Activated naive CD4-positive, alpha-beta T cell treated with anti-CD3 and anti-CD28 coated beads for 36 hours (primary cell): ENCODE results near the gene LCMT2. TPM values are rescaled to one million over a fixed set of nuclear protein-coding genes. Genes with fewer than 3 reads are reported as not detected.

Experiments
- CTCF ChIA-PET: fragments of 350-600 bp; sonication (Branson Sonifier 250); formaldehyde crosslinking; loops from one replicate; lab custom pipeline; 2021; ENCODE audit warnings: antibody characterized with exemption; lab: Charles Lee
- DNase-seq: peaks from one replicate; pipeline ENCODE4 v3.0.0-alpha.2; 2020
- H3K27ac Mint-ChIP-seq: one replicate; pipeline ENCODE4 v1.8.0; 2021; ENCODE audit warnings: mild to moderate bottlenecking, mixed read lengths
- H3K27me3 Mint-ChIP-seq: one replicate; pipeline ENCODE4 v1.8.0; 2021; ENCODE audit warnings: low read depth, mixed read lengths
- H3K36me3 Mint-ChIP-seq: one replicate; pipeline ENCODE4 v1.8.0; 2021; ENCODE audit warnings: low read depth, mixed read lengths
- H3K4me1 Mint-ChIP-seq: one replicate; pipeline ENCODE4 v1.8.0; 2021; ENCODE audit warnings: low read depth, mixed read lengths
- H3K4me3 Mint-ChIP-seq: one replicate; pipeline ENCODE4 v1.8.0; 2021; ENCODE audit warnings: mild to moderate bottlenecking, moderate library complexity, mixed read lengths
- H3K9me3 Mint-ChIP-seq: one replicate; pipeline ENCODE4 v1.8.0; 2021; ENCODE audit warnings: mixed read lengths
- intact Hi-C: fragments of 100-400 bp; cut with micrococcal nuclease; formaldehyde crosslinking; loops from one replicate; pipeline ENCODE4 v1.15.1; 2023
- total RNA-seq, 2 experiments: library from RNA; stranded (reverse); gene quantifications; one replicate each; pipeline ENCODE4 v1.2.3, GENCODE V29; 2021

The LCMT2 gene
- total RNA-seq, 2 experiments from 2014 or later = 4.2 to 4.3 TPM

DNA sequence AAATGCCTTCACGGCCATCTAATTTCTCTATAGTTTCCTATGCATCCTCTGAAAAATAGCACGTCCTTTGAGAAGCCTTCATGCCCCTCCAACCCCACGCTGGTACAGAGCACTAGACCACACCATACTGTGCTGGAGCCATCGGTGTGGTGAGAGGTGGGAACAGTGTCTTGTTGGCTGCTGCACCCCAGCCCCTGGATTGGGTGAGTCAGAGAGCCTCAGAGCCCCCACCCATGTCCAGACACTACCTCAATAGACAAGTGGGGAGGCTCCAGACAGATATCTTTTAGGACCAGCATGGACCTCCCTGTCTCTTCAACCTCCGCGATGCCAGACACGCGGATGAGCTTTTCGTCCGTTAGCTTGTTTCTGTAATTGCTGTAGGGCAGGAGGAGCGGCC, 51.5 kb downstream of the LCMT2 start:
- CTCF ChIA-PET = interaction anchor here (2.2 kb wide), 1 partner anchor 53 kb away, joined by 19 read pairs; no protein-coding TSS in a partner anchor
- Mint-ChIP-seq H3K9me3 (no peaks in the 10 kb centered on the region), H3K27me3 (peaks cover 3% of the 10 kb centered on the region), H3K27ac (no peak overlapping the region), H3K36me3 (no peaks in the 10 kb centered on the region), H3K4me3 (no peak overlapping the region), H3K4me1 (no peaks in the 10 kb centered on the region)
- intact Hi-C loops = no loop called here
- no peak for DNase-seq

DNA sequence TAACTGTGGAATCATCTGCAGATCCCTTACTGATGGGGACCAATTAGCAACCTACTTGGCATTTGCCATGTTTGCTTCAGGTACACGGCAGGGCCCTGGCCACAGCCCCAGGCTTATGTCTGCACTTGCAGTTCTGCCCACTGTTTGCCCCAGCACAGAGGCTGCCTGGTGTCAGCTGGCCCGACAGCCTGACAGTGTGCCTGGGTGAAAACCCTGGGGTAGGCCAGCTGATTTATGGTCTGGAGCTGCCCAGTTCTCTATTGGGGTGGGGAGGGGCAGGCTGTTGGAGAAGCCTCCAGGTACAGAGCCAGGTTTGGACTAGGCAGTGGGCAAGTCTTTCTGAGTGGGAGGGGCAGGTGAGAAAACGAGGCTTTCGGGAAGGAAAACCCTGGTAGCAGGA, 52.5 kb downstream of the LCMT2 start:
- Mint-ChIP-seq H3K4me3 (no peak overlapping the region), H3K27me3 (peaks cover 5% of the 10 kb centered on the region), H3K36me3 (no peaks in the 10 kb centered on the region), H3K4me1 (no peaks in the 10 kb centered on the region), H3K27ac (no peak overlapping the region), H3K9me3 (no peaks in the 10 kb centered on the region)
- intact Hi-C loops = no loop called here
- CTCF ChIA-PET = interaction anchor here (2.7 kb wide), 1 partner anchor 52 kb away, joined by 15 read pairs; no protein-coding TSS in a partner anchor
- DNase-seq = no peak

GRCh38 chr15:43277231-43277823, 53.0 kb downstream of the LCMT2 start:
- intact Hi-C loops = no loop called here

DNA sequence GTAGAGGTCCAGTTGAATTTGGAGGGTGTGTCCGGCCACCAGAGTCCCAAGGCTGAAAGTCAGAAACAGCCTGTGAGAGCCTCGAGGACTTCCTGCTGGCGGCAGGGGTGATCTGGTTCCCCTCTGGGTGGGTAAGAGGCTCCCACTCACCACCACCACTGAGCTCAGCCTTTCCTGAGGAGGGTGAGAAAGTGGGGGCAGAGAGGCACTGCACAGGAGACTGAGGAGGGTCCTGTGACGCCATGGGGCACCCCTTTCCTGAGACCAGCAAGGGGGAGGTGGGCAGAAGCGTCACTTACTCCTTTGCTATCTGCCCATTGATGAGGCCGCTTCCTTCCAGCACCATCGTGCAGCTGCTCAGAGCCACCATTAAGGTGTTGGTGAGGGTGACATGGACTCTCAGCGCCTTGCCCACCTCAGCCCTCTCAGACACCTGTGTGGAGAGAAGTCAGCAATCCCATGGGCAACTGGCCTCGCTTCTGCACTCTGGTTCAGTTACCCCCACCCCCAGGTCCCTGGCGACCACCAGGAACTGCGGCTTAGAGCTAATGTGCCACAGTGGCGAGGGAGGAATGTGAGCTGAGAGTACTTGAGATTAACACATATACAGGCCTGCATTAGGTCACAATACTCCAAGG, 53.7 kb downstream of the LCMT2 start:
- no peaks in the 10 kb centered on the region for H3K4me1 Mint-ChIP-seq
- CTCF ChIA-PET = interaction anchor here (0.9 to 2.7 kb wide), 2 partner anchors 9 to 51 kb away, joined by 4 to 15 read pairs; no protein-coding TSS in a partner anchor
- peaks cover 5% of the 10 kb centered on the region for H3K9me3 Mint-ChIP-seq
- no peak for DNase-seq
- H3K27ac Mint-ChIP-seq = no peak overlapping the region
- intact Hi-C loops = no loop called here
- no peak overlapping the region for H3K4me3 Mint-ChIP-seq
- no peaks in the 10 kb centered on the region for H3K36me3 Mint-ChIP-seq
- H3K27me3 Mint-ChIP-seq = peaks cover 5% of the 10 kb centered on the region

More at GRCh38 chr15:43277231-43277823, 53.0 kb downstream of the LCMT2 start:
- H3K27me3 Mint-ChIP-seq = peaks cover 5% of the 10 kb centered on the region
- no peak overlapping the region for H3K4me3 Mint-ChIP-seq
- no peaks in the 10 kb centered on the region for H3K9me3 Mint-ChIP-seq
- CTCF ChIA-PET = interaction anchor here (0.9 to 2.7 kb wide), 2 partner anchors 8 to 52 kb away, joined by 4 to 15 read pairs; no protein-coding TSS in a partner anchor
- no peaks in the 10 kb centered on the region for H3K4me1 Mint-ChIP-seq
- no peaks in the 10 kb centered on the region for H3K36me3 Mint-ChIP-seq
- no peak for DNase-seq
- H3K27ac Mint-ChIP-seq = no peak overlapping the region

GRCh38 chr15:43275740-43276562, 54.4 kb downstream of the LCMT2 start:
- Mint-ChIP-seq H3K9me3 (peaks cover 5% of the 10 kb centered on the region), H3K36me3 (no peaks in the 10 kb centered on the region), H3K27ac (no peak overlapping the region), H3K4me3 (no peak overlapping the region), H3K27me3 (peaks cover 5% of the 10 kb centered on the region), H3K4me1 (no peaks in the 10 kb centered on the region)
- DNase-seq = no peak
- intact Hi-C loops = no loop called here
- CTCF ChIA-PET = interaction anchor here (0.9 to 2.7 kb wide), 2 partner anchors 9 to 50 kb away, joined by 4 to 15 read pairs; no protein-coding TSS in a partner anchor

- Mint-ChIP-seq H3K27ac (no peak overlapping the region), H3K36me3 (no peaks in the 10 kb centered on the region), H3K4me3 (no peak overlapping the region), H3K27me3 (peaks cover 7% of the 10 kb centered on the region), H3K4me1 (peaks cover 1% of the 10 kb centered on the region), H3K9me3 (peaks cover 5% of the 10 kb centered on the region)
- no peak for DNase-seq
- CTCF ChIA-PET = interaction anchor here (3.9 kb wide), 1 partner anchor 49 kb away, joined by 11 read pairs; no protein-coding TSS in a partner anchor
- intact Hi-C loops = no loop called here
Measured at GRCh38 chr15:43274136-43274535, 56.2 kb downstream of the LCMT2 start.

Other genes with a start within 250 kb of the LCMT2 start
- gene UBR1, start 224.5 kb downstream of the LCMT2 start, total RNA-seq = 10 to 100 TPM; 25.2 to 25.9 TPM
- 1 to 10 TPM; 5.8 to 6.6 TPM for gene TMEM62, start 197.0 kb downstream of the LCMT2 start, total RNA-seq
- gene CCNDBP1, start 145.2 kb downstream of the LCMT2 start, total RNA-seq = 10 to 100 TPM; 54.6 to 62.1 TPM
- not detected for gene EPB42, start 109.6 kb downstream of the LCMT2 start, total RNA-seq
- gene TGM5, start 63.6 kb downstream of the LCMT2 start, total RNA-seq = not detected
- not detected for gene TGM7, start 28.3 kb downstream of the LCMT2 start, total RNA-seq
- 10 to 100 TPM; 13.6 to 13.9 TPM for gene ZSCAN29, start 40.5 kb upstream of the LCMT2 start, total RNA-seq
- 10 to 100 TPM; 34.5 to 35.3 TPM for gene TUBGCP4, start 40.5 kb upstream of the LCMT2 start, total RNA-seq
- gene TP53BP1, start 162.6 kb upstream of the LCMT2 start, total RNA-seq = 10 to 100 TPM; 18.9 to 22.3 TPM
- 1 to 10 TPM; 1.2 to 1.4 TPM for gene MAP1A, start 187.0 kb upstream of the LCMT2 start, total RNA-seq